Dedifferentiated amniotic fluid mesenchymal stem cell (primary cell): ENCODE results near the gene EML4.
A peak's percentile ranks its signal among the peaks of the same experiment; 100 is the strongest.

Source experiments
- DNase-seq: peaks from one replicate; pipeline ENCODE4 v3.0.0-alpha.2; 2016; ENCODE audit errors: extremely low spot score

The EML4 gene

GRCh38 chr2:42303252-42303651 is 134.1 kb downstream of the EML4 start:
- no peak for DNase-seq

DNA sequence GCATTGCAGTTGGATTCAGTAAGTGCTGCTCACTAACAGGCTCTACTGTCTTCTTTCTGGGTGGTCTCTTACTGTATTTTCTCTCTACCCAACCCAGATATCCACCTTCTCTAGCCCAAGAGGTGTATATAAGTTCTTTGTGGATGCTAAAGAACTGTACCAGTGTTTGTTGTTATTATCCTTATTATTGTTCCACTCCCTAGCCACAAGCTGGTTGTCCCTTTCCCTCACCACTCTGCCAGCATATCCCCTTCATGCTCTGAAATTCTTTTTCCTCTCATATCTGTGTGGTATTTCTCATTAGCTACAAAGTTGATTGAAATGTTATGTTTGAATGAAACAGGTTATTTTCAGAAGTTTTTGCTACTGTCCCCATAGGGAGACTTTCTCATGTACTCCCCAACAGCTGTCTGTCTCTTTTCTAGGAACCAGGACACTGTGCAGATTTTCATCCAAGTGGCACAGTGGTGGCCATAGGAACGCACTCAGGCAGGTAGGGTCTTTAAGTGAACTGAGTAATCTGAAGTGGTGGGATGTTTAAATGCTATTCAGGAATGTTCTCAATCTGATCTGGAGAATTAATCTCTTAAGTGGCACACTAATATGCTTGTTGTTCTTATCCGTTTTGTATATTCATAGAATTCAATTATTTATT is 135.0 kb downstream of the EML4 start:
- no peak for DNase-seq

GRCh38 chr2:42307180-42307579 is 138.0 kb downstream of the EML4 start:
- no peak for DNase-seq

GRCh38 chr2:42309366-42309765 is 140.2 kb downstream of the EML4 start:
- no peak for DNase-seq

DNA sequence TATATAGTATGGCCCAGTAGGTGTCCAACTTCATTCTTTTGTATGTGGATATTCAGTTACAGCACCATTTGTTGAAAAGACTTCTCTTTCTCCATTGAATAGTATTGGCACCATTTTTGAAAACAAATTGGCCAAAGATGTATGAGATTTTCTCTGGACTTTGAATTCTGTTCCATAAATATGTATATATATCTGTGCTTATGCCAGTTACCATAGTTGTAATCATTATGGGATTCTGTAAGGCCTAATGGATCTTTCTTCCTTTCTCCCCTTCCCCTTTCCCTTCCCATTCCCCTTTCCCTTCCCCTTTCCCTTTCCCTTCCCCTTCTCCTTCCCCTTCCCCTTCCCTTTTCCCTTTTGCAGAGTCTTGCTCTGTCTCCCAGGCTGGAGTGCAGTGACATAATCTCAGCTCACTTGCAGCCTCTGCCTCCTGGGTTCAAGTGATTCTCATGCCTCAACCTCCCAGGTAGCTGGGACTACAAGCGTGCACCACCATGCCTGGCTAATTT is 140.9 kb downstream of the EML4 start:
- DNase-seq, result no peak

DNA sequence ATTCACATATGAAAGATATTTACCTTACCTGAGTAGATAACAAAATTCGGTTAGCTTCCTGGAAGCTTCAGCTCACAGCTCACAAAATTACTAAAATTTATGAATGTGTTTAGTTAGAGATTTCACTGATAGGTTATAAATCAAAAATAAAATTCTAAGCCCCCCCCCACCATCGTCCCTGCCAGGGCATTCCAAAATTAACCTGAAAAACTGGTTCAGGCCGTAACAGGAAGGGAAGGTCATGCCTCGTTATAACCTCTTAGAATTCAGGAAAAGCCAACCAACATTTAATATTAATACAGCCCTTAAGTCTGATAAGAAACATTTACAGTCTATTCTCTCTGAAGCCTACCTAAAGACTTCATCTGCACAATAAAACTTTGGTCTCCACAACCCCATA is 143.0 kb downstream of the EML4 start:
- no peak for DNase-seq

DNA sequence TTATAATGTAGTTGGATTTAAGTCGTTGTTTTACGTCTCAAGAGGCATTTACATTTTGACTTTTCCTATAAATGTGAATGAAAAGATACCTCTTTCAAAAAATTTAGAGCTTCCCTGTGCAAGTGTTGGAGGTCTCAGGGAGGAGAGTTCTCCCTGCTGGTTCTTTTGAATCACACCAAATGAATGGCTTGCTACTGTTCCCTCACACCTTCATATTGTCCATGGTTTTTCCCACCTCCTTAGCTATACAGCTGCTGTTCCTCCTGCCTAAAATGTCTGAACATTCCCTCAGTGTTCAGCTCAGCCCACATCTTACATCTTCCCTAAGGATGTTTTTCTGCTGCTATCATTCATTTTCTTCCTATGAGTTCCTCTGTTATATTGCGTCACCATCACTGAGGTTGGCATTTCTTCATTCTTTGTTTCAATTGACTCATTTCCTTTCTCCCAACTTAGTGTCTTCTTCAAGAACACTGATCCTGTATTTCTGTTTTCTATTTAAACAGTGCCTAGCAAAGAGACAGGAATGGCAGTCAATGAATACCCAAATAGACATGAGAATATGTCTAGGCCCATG is 145.8 kb downstream of the EML4 start:
- DNase-seq, result peak; percentile 71

- no peak for DNase-seq
Measured at GRCh38 chr2:42315844-42316470, 146.8 kb downstream of the EML4 start.

DNA sequence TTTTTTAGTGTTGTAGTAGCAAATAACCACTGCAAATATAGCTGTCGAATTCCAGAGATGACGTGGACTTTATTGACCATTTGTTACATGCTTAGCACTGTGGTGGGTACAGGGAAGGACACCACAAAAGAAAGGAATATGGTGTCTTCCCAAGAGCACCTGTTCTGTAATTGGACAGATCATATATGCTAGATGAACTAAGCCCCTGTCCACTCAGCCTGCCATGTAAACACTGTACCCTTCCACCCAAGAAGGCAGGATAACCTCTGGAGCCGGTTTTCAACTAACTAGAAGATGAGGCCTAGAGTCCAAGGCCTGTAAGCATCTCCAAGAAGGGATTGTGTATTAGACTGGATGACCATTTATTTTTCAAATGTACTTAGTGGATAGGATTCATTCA is 147.8 kb downstream of the EML4 start:
- no peak for DNase-seq

GRCh38 chr2:42317486-42317885 is 148.3 kb downstream of the EML4 start:
- no peak for DNase-seq

GRCh38 chr2:42317945-42318344 is 148.8 kb downstream of the EML4 start:
- no peak for DNase-seq

DNA sequence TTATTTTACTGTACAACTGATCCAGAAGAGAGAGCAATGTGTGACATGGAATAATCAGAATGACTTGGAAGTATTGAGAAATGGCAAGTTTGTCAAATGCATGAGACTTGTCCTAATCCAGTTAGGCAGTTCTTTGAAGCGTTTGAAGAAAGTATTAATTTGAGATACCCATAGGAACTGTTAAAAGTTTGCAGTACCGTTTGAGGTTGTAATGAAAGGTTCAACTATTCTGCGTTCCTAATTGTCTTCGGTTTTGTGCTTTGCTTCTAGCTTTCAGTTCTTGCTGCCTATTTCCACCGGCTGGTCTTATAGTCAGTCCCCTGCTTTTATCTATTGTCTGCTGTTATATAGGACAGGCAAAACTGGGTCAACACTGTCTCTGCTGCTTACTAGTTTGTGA is 150.1 kb downstream of the EML4 start:
- no peak for DNase-seq

- DNase-seq, result no peak
Measured at GRCh38 chr2:42321452-42322064, 152.4 kb downstream of the EML4 start.

DNA sequence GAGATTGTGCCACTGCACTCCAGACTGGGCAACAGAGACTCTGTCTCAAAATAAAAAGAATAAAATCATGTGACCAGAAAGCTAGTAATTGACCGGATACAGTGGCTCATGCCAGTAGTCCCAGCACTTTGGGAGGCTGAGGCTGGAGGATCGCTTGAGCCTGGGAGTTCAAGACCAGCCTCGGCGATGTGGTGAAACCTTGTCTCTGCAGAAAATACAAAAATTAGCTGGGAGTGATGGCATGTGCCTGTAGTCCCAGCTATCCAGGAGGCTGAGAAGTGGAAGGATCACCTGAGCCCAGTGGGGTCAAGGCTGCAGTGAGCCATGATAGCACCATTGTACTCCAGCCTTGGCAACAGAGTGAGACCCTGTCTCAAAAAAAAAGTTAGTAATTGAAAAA is 155.1 kb downstream of the EML4 start:
- DNase-seq, result no peak

DNA sequence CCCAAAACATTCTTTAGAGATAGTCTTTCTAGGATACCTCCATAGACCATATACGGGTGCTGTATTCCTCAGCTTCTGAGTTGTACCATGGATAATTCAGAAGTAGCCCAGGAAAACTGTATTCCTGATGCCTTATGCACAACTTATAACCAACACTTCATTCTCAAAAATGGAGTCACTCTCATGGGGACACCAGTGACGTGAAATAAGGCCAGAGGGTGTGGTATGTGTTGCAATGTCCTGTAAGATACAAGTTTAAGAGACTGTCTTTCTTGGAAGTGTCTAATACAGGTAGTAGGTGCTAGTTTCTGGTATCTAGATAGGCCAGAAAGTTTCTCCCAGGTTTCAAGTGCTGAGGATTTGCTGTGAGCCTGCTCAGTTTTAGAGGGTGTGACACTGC is 155.8 kb downstream of the EML4 start:
- no peak for DNase-seq

DNA sequence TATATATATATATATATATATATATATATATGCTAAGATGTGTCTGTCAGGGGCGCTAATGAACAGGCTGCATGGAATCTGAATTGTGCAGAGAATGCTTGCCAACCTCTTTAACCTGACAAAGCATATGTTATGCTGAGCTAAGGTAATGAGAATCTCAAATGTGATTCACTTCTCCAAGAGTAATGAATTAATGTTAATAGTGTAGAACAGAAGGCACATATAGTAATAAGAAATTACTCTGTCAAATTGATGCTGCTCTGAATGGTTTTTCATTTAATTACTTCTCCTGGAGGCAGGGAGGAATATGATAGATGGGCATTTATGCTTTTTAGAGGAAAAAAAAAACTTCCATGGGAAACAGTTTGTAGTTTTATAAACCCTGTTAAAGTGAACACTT is 156.5 kb downstream of the EML4 start:
- DNase-seq, result no peak

DNA sequence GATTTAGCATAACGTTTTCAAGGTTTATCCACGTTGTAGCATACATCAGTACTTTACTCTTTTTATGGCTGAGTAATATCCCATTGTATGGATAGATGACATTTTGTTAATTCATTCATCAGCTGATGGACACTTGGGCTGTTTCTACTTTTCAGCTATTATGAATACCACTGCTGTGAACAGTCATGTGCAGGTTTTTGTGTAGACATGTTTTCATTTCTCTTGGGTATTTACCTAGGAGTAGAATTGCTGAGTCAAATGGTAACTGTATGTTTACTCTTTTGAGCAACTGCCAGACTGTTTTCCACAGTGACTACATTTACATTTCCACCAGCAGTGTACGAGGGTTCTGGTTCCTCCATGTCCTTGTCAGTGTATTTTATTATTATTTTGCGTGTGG is 158.0 kb downstream of the EML4 start:
- DNase-seq, result no peak

DNA sequence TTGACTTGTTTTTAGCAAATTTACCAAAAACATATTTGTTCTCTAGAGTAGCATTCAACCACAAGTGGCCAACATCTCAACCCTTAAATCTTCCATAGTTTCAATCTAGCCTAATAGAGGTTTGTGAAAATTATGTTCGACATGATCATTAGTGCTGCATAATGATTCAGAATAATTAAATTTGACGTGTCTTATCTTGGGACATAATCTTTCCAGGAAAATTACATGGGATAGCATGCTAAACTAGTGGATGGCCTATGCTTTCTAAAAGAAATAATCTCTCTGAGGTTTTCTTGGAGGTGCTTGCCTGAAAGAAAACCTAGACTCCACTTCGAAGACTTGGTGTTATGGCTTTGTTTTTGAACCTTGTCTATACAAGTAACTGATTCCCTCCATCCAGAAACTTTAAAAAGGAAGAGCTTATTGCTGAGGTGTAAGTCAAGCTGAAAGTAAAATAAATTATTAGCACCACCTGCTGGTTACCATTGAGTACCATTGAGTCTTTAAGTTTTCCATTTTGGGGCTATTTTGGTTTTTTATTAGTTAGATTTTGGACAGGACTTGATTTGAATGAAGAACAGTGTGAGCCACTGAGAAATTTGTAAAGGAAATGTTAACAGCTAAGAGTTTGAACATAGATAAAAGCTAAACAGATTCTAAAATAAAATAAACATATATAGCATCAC is 159.1 kb downstream of the EML4 start:
- peak; percentile 74 for DNase-seq

DNA sequence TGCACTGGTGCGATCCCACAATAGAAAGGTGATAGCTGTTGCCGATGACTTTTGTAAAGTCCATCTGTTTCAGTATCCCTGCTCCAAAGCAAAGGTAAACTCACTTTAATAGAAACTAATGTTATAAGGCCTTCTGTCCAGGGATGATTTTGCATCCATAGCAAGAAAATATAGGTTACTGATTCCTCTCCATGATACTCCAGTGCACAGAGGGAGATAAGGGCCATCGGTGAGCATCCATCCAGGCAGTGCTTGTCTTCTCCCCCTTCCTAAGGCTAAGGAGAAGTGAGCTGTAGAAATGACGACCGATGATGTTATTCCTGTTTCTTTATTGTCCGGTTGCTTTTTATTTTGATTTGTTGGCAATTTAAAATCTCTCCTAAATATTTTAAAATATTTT is 159.8 kb downstream of the EML4 start:
- no peak for DNase-seq

DNA sequence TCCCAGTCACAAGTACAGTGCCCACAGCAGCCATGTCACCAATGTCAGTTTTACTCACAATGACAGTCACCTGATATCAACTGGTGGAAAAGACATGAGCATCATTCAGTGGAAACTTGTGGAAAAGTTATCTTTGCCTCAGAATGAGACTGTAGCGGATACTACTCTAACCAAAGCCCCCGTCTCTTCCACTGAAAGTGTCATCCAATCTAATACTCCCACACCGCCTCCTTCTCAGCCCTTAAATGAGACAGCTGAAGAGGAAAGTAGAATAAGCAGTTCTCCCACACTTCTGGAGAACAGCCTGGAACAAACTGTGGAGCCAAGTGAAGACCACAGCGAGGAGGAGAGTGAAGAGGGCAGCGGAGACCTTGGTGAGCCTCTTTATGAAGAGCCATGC is 160.6 kb downstream of the EML4 start:
- DNase-seq, result no peak

GRCh38 chr2:42331569-42332284 is 162.6 kb downstream of the EML4 start:
- no peak for DNase-seq

GRCh38 chr2:42332575-42332974 is 163.4 kb downstream of the EML4 start:
- DNase-seq, result no peak
